ENCODE data around the gene BCL10.

The BCL10 gene

GRCh38 chr1:85307987-85308832 lies 31.8 kb upstream of the BCL10 start:
- Histone ChIP-seq H3K36me3 (replicated peaks) (no peaks in the 10 kb centered on the region), H3K4me3 (ENCODE audit: low read depth, low read length) (no peak overlapping the region), H3K27me3 (replicated peaks) (no peaks in the 10 kb centered on the region), H3K27ac (no peak overlapping the region)
- TF ChIP-seq CTCF (IDR thresholded peaks at IDR 0.05; ENCODE audit: low read depth, low read length, missing control alignments), result peak; percentile 98
- in situ Hi-C loops (cut with HindIII; ENCODE audit: low pct_ligation_motif_present, low sequenced_read_pairs), result no loop called here
- DNase-seq, result peak; percentile 83

GRCh38 chr1:85306236-85306635 lies 29.8 kb upstream of the BCL10 start:
- in situ Hi-C loops (cut with HindIII; ENCODE audit: low pct_ligation_motif_present, low sequenced_read_pairs), result no loop called here
- Histone ChIP-seq H3K4me3 (ENCODE audit: low read depth, low read length) (no peak overlapping the region), H3K27ac (no peak overlapping the region), H3K27me3 (replicated peaks) (no peaks in the 10 kb centered on the region), H3K36me3 (replicated peaks) (no peaks in the 10 kb centered on the region)
- DNase-seq, result no peak
- TF ChIP-seq CTCF (IDR thresholded peaks at IDR 0.05; ENCODE audit: low read depth, low read length, missing control alignments), result no peak

- Histone ChIP-seq H3K36me3 (replicated peaks) (no peaks in the 10 kb centered on the region), H3K27ac (no peak overlapping the region), H3K27me3 (replicated peaks) (no peaks in the 10 kb centered on the region), H3K4me3 (ENCODE audit: low read depth, low read length) (no peak overlapping the region)
- DNase-seq, result no peak
- no peak for TF ChIP-seq CTCF (IDR thresholded peaks at IDR 0.05; ENCODE audit: low read depth, low read length, missing control alignments)
- in situ Hi-C loops (cut with HindIII; ENCODE audit: low pct_ligation_motif_present, low sequenced_read_pairs), result no loop called here
Observed at GRCh38 chr1:85303440-85304162, 27.2 kb upstream of the BCL10 start.

GRCh38 chr1:85300140-85300539 lies 23.7 kb upstream of the BCL10 start:
- in situ Hi-C loops (cut with HindIII; ENCODE audit: low pct_ligation_motif_present, low sequenced_read_pairs), result no loop called here

GRCh38 chr1:85297855-85298629 lies 21.6 kb upstream of the BCL10 start:
- H3K27ac ChIP-seq, result peak overlapping the region; percentile 79
- in situ Hi-C loops (cut with HindIII; ENCODE audit: low pct_ligation_motif_present, low sequenced_read_pairs), result no loop called here
- TF ChIP-seq CTCF (IDR thresholded peaks at IDR 0.05; ENCODE audit: low read depth, low read length, missing control alignments), result no peak
- H3K4me3 ChIP-seq (ENCODE audit: low read depth, low read length), result peak overlapping the region; percentile 6
- no peaks in the 10 kb centered on the region for H3K36me3 ChIP-seq (replicated peaks)
- no peaks in the 10 kb centered on the region for H3K27me3 ChIP-seq (replicated peaks)
- DNase-seq, result peak; percentile 96

More at GRCh38 chr1:85300140-85300539, 23.7 kb upstream of the BCL10 start:
- Histone ChIP-seq H3K27me3 (replicated peaks) (no peaks in the 10 kb centered on the region), H3K27ac (no peak overlapping the region), H3K4me3 (ENCODE audit: low read depth, low read length) (no peak overlapping the region), H3K36me3 (replicated peaks) (no peaks in the 10 kb centered on the region)
- DNase-seq, result no peak
- no peak for TF ChIP-seq CTCF (IDR thresholded peaks at IDR 0.05; ENCODE audit: low read depth, low read length, missing control alignments)
